ENCODE results near the gene TMC2.

Gene TMC2

GRCh38 chr20:2643708-2644107 is 107.3 kb downstream of the TMC2 start:
- no peak for TF ChIP-seq CTCF (conservative IDR thresholded peaks at IDR 0.05; ENCODE audit: low read depth)
- ChIA-PET POLR2A (ENCODE audit: low non-redundant PET) (no interaction called here), CTCF (no interaction called here)
- DNase-seq (ENCODE audit: low spot score): no peak
- H3K27ac ChIP-seq: no peak overlapping the region

DNA sequence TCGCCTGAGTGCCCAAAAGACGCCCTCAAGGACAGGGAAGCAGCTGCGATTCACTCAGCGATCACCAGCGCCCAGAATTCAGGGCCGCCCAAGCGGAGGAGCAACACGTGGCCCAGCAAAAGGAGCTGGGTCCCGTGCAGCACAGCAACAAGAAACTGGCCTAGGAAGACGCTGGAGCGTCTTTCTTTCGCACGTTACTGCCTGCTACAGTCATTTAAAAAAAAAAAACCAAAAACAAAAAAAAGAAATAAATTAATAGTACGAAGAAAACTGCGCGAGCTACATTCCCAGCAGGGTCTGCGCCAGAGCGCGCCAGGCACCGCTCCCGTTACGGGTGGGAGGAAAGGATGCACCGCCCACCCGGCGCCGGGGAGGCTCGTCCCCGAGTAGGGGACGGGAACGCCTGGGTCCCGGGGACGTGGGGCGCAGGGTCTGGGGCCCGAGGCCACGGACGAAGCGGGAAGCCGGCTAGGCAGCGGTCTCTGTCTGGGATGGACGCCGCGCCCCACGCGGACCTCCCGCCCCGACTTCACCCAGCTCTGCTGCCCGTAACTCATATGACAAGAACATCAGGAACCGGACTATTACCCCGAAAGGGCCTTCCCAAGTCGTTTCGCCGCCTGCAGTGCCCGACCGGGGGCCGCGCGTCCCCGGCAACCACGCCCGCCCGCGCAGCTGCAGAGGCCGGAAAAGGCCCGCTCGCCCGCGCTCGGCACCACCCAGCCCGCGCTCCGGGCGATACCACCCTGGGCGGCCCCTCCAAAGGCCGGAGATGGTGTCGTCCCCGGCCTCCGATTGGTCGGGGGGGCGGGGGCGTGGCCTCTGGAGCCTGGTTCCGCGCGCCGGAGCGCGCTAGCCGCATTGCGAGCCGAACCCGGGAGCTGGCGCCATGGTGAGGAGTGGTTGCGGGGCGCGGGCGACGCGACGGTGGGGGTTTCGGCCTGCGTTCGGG is 115.7 kb downstream of the TMC2 start, which contains the start of gene NOP56:
TSS of gene NOP56 (plus strand) at position 861 of the 952 bp plus-strand sequence. CDS start at position 890, 29 bp downstream.
- H3K27ac ChIP-seq: peak within 1 kb of the TSS; percentile 96
- DNase-seq (ENCODE audit: low spot score): peak; percentile 94
- ChIA-PET POLR2A (ENCODE audit: low non-redundant PET) (interaction anchor here (0.6 to 1.2 kb wide), 7 partner anchors 12 to 556 kb away, joined by 3 to 8 read pairs (median 3); partner anchors contain the start of gene IDH3B), CTCF (interaction anchor here (1.7 kb wide), 1 partner anchor 128 kb away, joined by 7 read pairs; no protein-coding TSS in a partner anchor)
- TF ChIP-seq CTCF (conservative IDR thresholded peaks at IDR 0.05; ENCODE audit: low read depth): no peak

- no peak for DNase-seq (ENCODE audit: low spot score)
- POLR2A ChIA-PET (ENCODE audit: low non-redundant PET): interaction anchor here (0.6 to 1.2 kb wide), 2 partner anchors 11 to 17 kb away, joined by 3 to 8 read pairs; partner anchors contain the start of gene IDH3B
- peak overlapping the region; percentile 96 for H3K27ac ChIP-seq
- CTCF ChIA-PET: interaction anchor here (0.6 to 1.7 kb wide), 3 partner anchors 21 to 364 kb away, joined by 3 to 7 read pairs (median 4); no protein-coding TSS in a partner anchor
- no peak for TF ChIP-seq CTCF (conservative IDR thresholded peaks at IDR 0.05; ENCODE audit: low read depth)
These were observed 116.6 kb downstream of the TMC2 start for GRCh38 chr20:2652724-2653555.

DNA sequence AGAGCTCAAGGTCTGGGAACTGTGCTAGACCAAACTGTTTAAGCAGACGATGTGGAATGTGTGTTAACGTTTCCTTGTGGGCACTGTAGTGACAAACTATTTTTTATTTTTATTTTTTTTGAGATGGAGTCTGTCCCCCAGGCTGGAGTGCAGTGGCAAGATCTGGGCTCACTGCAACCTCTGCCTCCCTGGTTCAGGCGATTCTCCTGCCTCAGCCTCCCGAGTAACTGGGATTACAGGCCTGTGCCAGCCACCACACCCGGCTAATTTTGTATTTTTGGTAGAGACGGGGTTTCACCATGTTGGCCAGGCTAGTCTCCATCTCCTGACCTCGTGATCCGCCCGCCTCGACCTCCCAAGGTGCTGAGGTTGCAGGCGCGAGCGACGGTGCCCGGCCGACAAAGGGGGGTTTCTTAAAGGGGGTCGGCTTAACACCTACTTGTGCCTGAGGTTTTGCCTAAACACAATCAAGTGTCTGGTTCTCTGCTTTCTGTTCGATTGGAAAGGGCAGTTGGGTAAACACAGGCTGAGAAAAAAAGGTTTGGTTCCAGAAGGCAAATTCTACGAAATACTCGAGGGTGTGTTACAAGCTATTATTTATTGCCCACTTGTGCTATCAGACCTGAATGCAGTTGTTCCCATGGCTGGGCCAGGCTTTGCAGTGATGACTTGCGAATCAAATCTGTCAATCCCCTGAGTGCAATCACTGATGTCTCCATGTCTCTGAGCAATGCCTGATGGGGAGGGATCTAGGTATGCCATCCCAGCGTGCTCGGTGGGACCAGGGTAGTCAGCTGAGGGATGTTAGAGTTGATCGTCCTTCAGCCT is 117.4 kb downstream of the TMC2 start:
- DNase-seq (ENCODE audit: low spot score): no peak
- ChIA-PET POLR2A (ENCODE audit: low non-redundant PET) (no interaction called here), CTCF (interaction anchor here (0.6 to 1.1 kb wide), 3 partner anchors 16 to 364 kb away, joined by 3 to 4 read pairs (median 3); no protein-coding TSS in a partner anchor)
- peak overlapping the region; percentile 96 for H3K27ac ChIP-seq
- TF ChIP-seq CTCF (conservative IDR thresholded peaks at IDR 0.05; ENCODE audit: low read depth): no peak

DNA sequence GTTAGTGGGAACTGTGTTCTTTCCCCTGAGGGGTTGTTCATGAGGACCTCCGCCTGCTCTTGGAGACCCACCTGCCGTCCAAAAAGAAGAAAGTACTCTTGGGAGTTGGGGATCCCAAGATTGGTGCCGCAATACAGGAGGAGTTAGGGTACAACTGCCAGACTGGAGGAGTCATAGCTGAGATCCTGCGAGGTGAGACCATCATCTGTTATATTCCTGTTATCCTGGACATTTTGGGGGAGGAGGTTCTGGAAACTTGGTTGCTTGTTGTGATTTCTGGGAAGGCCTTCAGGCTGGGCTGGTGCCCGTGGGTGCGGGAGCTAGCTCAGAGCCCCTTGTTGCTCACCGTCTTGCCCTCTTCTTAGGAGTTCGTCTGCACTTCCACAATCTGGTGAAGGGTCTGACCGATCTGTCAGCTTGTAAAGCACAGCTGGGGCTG is 118.0 kb downstream of the TMC2 start:
- ChIA-PET CTCF (interaction anchor here (0.6 kb wide), 1 partner anchor 16 kb away, joined by 3 read pairs; no protein-coding TSS in a partner anchor), POLR2A (ENCODE audit: low non-redundant PET) (no interaction called here)
- DNase-seq (ENCODE audit: low spot score): no peak
- H3K27ac ChIP-seq: peak overlapping the region; percentile 96
- no peak for TF ChIP-seq CTCF (conservative IDR thresholded peaks at IDR 0.05; ENCODE audit: low read depth)
